Measurements from ENCODE around the gene SLC6A7. TPM values are rescaled to one million over a fixed set of nuclear protein-coding genes. Genes with fewer than 3 reads are reported as not detected.

SLC6A7 gene
- total and polyA plus RNA-seq, 2 donors from 2014 or later = not detected

DNA sequence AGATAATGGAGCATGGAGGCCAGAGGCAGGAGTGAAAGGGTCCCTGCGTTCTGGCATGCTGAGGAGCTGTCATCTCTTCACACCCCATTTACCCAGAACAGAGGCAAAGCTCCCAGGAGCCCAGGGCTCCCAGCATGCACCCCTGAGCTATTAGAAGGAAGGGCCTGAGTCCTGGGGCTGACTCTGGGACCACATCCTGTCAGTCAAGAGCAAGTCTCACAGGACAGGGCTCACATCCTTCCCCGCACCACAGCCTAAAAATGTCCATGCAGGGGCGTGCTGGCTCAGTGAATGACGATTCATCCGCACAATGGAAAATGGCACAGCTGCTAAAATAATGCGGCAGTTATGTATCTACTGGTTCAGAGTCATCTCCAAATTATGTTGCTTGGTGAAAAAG lies 68.3 kb downstream of the SLC6A7 start:
- H3K9ac ChIP-seq (ENCODE audit: low read length in 3 of 3) = no peak overlapping the region
- no peak for FAIRE-seq

More for the DNA sequence above, 68.3 kb downstream of the SLC6A7 start:
- H3K27ac ChIP-seq (ENCODE audit: low read depth in 2 of 2, low read length in 2 of 2) = no peak overlapping the region
- TF ChIP-seq, protein P1, sequence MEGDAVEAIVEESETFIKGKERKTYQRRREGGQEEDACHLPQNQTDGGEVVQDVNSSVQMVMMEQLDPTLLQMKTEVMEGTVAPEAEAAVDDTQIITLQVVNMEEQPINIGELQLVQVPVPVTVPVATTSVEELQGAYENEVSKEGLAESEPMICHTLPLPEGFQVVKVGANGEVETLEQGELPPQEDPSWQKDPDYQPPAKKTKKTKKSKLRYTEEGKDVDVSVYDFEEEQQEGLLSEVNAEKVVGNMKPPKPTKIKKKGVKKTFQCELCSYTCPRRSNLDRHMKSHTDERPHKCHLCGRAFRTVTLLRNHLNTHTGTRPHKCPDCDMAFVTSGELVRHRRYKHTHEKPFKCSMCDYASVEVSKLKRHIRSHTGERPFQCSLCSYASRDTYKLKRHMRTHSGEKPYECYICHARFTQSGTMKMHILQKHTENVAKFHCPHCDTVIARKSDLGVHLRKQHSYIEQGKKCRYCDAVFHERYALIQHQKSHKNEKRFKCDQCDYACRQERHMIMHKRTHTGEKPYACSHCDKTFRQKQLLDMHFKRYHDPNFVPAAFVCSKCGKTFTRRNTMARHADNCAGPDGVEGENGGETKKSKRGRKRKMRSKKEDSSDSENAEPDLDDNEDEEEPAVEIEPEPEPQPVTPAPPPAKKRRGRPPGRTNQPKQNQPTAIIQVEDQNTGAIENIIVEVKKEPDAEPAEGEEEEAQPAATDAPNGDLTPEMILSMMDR (IDR thresholded peaks at IDR 0.05; ENCODE audit: borderline replicate concordance, extremely low read depth, insufficient read depth) = no peak
- no peaks in the 10 kb centered on the region for H3K36me3 ChIP-seq (ENCODE audit: control insufficient read depth in 2 of 3, insufficient read depth in 3 of 3, low read length in 3 of 3)
- DNase-seq = peak in 2 of 5 donors; percentile 34 to 49
- no peaks in the 10 kb centered on the region for H3K27me3 ChIP-seq (ENCODE audit: control insufficient read depth, insufficient read depth, low read length)
- intact Hi-C loops (cut with DNase I) = no loop called here
- no peak overlapping the region for H3K4me3 ChIP-seq (ENCODE audit: low read length in 3 of 3)
- H3K9me3 ChIP-seq (ENCODE audit: control insufficient read depth in 2 of 3, insufficient read depth in 1 of 3, low read length in 3 of 3) = peaks cover 0 to under 1% (median 0%) of the 10 kb centered on the region in 3 donors
- H3K4me1 ChIP-seq (ENCODE audit: control insufficient read depth in 2 of 3, insufficient read depth in 2 of 3, low read depth in 1 of 3, low read length in 3 of 3) = no peaks in the 10 kb centered on the region

Other genes starting within 250 kb of the SLC6A7 start
- gene PDE6A, start 245.3 kb upstream of the SLC6A7 start, total RNA-seq = 0.03 TPM
- not detected for gene PDE6A, start 245.3 kb upstream of the SLC6A7 start, polyA plus RNA-seq (ENCODE audit: insufficient read depth, low read depth, low replicate concordance)
- 18.4 TPM for gene SLC26A2, start 229.3 kb upstream of the SLC6A7 start, total RNA-seq
- 2.2 TPM for gene SLC26A2, start 229.3 kb upstream of the SLC6A7 start, polyA plus RNA-seq (ENCODE audit: insufficient read depth, low read depth, low replicate concordance)
- 6.0 TPM for gene TIGD6, start 189.4 kb upstream of the SLC6A7 start, total RNA-seq
- 7.0 TPM for gene TIGD6, start 189.4 kb upstream of the SLC6A7 start, polyA plus RNA-seq (ENCODE audit: insufficient read depth, low read depth, low replicate concordance)
- gene HMGXB3, start 189.3 kb upstream of the SLC6A7 start, total RNA-seq = 29.3 TPM
- 9.5 TPM for gene HMGXB3, start 189.3 kb upstream of the SLC6A7 start, polyA plus RNA-seq (ENCODE audit: insufficient read depth, low read depth, low replicate concordance)
- gene CSF1R, start 103.5 kb upstream of the SLC6A7 start, total RNA-seq = 55.8 TPM
- gene CSF1R, start 103.5 kb upstream of the SLC6A7 start, polyA plus RNA-seq (ENCODE audit: insufficient read depth, low read depth, low replicate concordance) = 7.5 TPM
- gene PDGFRB, start 34.2 kb upstream of the SLC6A7 start, total RNA-seq = 104 TPM
- 50.4 TPM for gene PDGFRB, start 34.2 kb upstream of the SLC6A7 start, polyA plus RNA-seq (ENCODE audit: insufficient read depth, low read depth, low replicate concordance)
- gene CDX1, start 23.3 kb upstream of the SLC6A7 start, total RNA-seq = not detected
- gene CDX1, start 23.3 kb upstream of the SLC6A7 start, polyA plus RNA-seq (ENCODE audit: insufficient read depth, low read depth, low replicate concordance) = 0.39 TPM
- 0.28 TPM for gene CAMK2A, start 99.7 kb downstream of the SLC6A7 start, total RNA-seq
- 0.90 TPM for gene CAMK2A, start 99.7 kb downstream of the SLC6A7 start, polyA plus RNA-seq (ENCODE audit: insufficient read depth, low read depth, low replicate concordance)
- gene ARSI, start 112.8 kb downstream of the SLC6A7 start, total RNA-seq = 0.57 TPM
- 1.1 TPM for gene ARSI, start 112.8 kb downstream of the SLC6A7 start, polyA plus RNA-seq (ENCODE audit: insufficient read depth, low read depth, low replicate concordance)
- 23.5 TPM for gene TCOF1, start 167.6 kb downstream of the SLC6A7 start, total RNA-seq
- gene TCOF1, start 167.6 kb downstream of the SLC6A7 start, polyA plus RNA-seq (ENCODE audit: insufficient read depth, low read depth, low replicate concordance) = 12.2 TPM
- 2,003 TPM for gene CD74, start 222.8 kb downstream of the SLC6A7 start, total RNA-seq
- gene CD74, start 222.8 kb downstream of the SLC6A7 start, polyA plus RNA-seq (ENCODE audit: insufficient read depth, low read depth, low replicate concordance) = 1,887 TPM

Measured in kidney (tissue), 14 donors.